HS-5 (cell line): Measurements from ENCODE around the gene DISC1.
A peak's percentile ranks its signal among the peaks of the same experiment; 100 is the strongest.
"Not testable (repeated sequence)": the region's sequence is repeated elsewhere in the genome, so short reads cannot be mapped to it uniquely, and the experiment has no call there.

ENCODE experiments used
- DNase-seq: peaks from one replicate; pipeline ENCODE4 v3.0.0-alpha.2; 2012; ENCODE audit warnings: low read depth

DISC1 gene

GRCh38 chr1:231774719-231775335, 148.2 kb downstream of the DISC1 start:
- no peak for DNase-seq

GRCh38 chr1:231776010-231776756, 149.6 kb downstream of the DISC1 start:
- no peak for DNase-seq

- no peak for DNase-seq
Measured at GRCh38 chr1:231776757-231777062, 150.1 kb downstream of the DISC1 start.

- DNase-seq = no peak
Measured at GRCh38 chr1:231778009-231778719, 151.6 kb downstream of the DISC1 start.

- DNase-seq = no peak
Measured at GRCh38 chr1:231779081-231779480, 152.5 kb downstream of the DISC1 start.

GRCh38 chr1:231781892-231782291, 155.3 kb downstream of the DISC1 start:
- DNase-seq = no peak

GRCh38 chr1:231785073-231785472, 158.5 kb downstream of the DISC1 start:
- DNase-seq = not testable (repeated sequence)

GRCh38 chr1:231786126-231786525, 159.5 kb downstream of the DISC1 start:
- no peak for DNase-seq

GRCh38 chr1:231792634-231793033, 166.0 kb downstream of the DISC1 start:
- DNase-seq = no peak

GRCh38 chr1:231793893-231794292, 167.3 kb downstream of the DISC1 start:
- DNase-seq = no peak

GRCh38 chr1:231796141-231796540, 169.6 kb downstream of the DISC1 start:
- no peak for DNase-seq

GRCh38 chr1:231799363-231799986, 172.9 kb downstream of the DISC1 start:
- no peak for DNase-seq

GRCh38 chr1:231800108-231800507, 173.5 kb downstream of the DISC1 start:
- peak; percentile 36 for DNase-seq

- no peak for DNase-seq
Measured at GRCh38 chr1:231801042-231801585, 174.5 kb downstream of the DISC1 start.

- no peak for DNase-seq
Measured at GRCh38 chr1:231803353-231803752, 176.8 kb downstream of the DISC1 start.

- DNase-seq = no peak
Measured at GRCh38 chr1:231806623-231807495, 180.3 kb downstream of the DISC1 start.

GRCh38 chr1:231807541-231807940, 181.0 kb downstream of the DISC1 start:
- no peak for DNase-seq

- DNase-seq = no peak
Measured at GRCh38 chr1:231808116-231808515, 181.5 kb downstream of the DISC1 start.

- peak; percentile 77 for DNase-seq
Measured at GRCh38 chr1:231808990-231809389, 182.4 kb downstream of the DISC1 start.

- no peak for DNase-seq
Measured at GRCh38 chr1:231810415-231810814, 183.8 kb downstream of the DISC1 start.

GRCh38 chr1:231814021-231814420, 187.4 kb downstream of the DISC1 start:
- DNase-seq = no peak

GRCh38 chr1:231814521-231814920, 187.9 kb downstream of the DISC1 start:
- no peak for DNase-seq
